Activated T-helper 1 cell treated with anti-CD3 and anti-CD28 coated beads, Interleukin-12 subunit alpha, Interleukin-12 subunit beta, Interleukin-2, Interleukin-4 antibody, amounts not matched to agents 30 ng/mL and 10 ng/mL and 1 ng/mL, durations not matched to agents 14 hours and 24 hours and 36 hours (primary cell): ENCODE results near the gene FERMT3. TPM values are rescaled to one million over a fixed set of nuclear protein-coding genes. Genes with fewer than 3 reads are reported as not detected.

Experiments
- DNase-seq: peaks from one replicate; pipeline ENCODE4 v3.0.0; 2021; ENCODE audit warnings: low spot score
- H3K27ac Mint-ChIP-seq: one replicate; pipeline ENCODE4 v1.8.0; 2021; ENCODE audit warnings: mild to moderate bottlenecking, mixed read lengths
- H3K27me3 Mint-ChIP-seq: one replicate; pipeline ENCODE4 v1.8.0; 2022; ENCODE audit warnings: mild to moderate bottlenecking, moderate library complexity, mixed read lengths; ENCODE audit not compliant: insufficient read depth
- H3K36me3 Mint-ChIP-seq: one replicate; pipeline ENCODE4 v1.8.0; 2021; ENCODE audit warnings: low read depth, mixed read lengths
- H3K4me1 Mint-ChIP-seq: one replicate; pipeline ENCODE4 v1.8.0; 2021; ENCODE audit warnings: low read depth, mixed read lengths
- H3K4me3 Mint-ChIP-seq: one replicate; pipeline ENCODE4 v1.8.0; 2021; ENCODE audit warnings: mild to moderate bottlenecking, moderate library complexity, mixed read lengths
- H3K9me3 Mint-ChIP-seq: one replicate; pipeline ENCODE4 v1.8.0; 2021; ENCODE audit warnings: mixed read lengths
- intact Hi-C: fragments of 100-400 bp; cut with micrococcal nuclease; formaldehyde crosslinking; loops from one replicate; pipeline ENCODE4 v1.15.1; 2024
- total RNA-seq: library from RNA; stranded (reverse); gene quantifications from 2 replicates; pipeline ENCODE4 v1.2.3, GENCODE V29; 2022

The FERMT3 gene
- total RNA-seq, 1 donor from 2014 or later: 211 TPM

GRCh38 chr11:64201543-64201942, 5.0 kb upstream of the FERMT3 start:
- intact Hi-C loops: no loop called here
- peaks cover 45% of the 10 kb centered on the region for H3K4me1 Mint-ChIP-seq
- H3K27ac Mint-ChIP-seq: peak overlapping the region; percentile 31
- no peak overlapping the region for H3K4me3 Mint-ChIP-seq
- H3K9me3 Mint-ChIP-seq: no peaks in the 10 kb centered on the region
- peaks cover 52% of the 10 kb centered on the region for H3K36me3 Mint-ChIP-seq
- H3K27me3 Mint-ChIP-seq: no peaks in the 10 kb centered on the region
- no peak for DNase-seq

- no peak for DNase-seq
- Mint-ChIP-seq H3K36me3 (peaks cover 52% of the 10 kb centered on the region), H3K4me1 (peaks cover 39% of the 10 kb centered on the region), H3K9me3 (no peaks in the 10 kb centered on the region), H3K27ac (no peak overlapping the region), H3K4me3 (no peak overlapping the region), H3K27me3 (no peaks in the 10 kb centered on the region)
- intact Hi-C loops: no loop called here
These were observed 3.5 kb upstream of the FERMT3 start for GRCh38 chr11:64202992-64203391.

- peaks cover 39% of the 10 kb centered on the region for H3K4me1 Mint-ChIP-seq
- no peaks in the 10 kb centered on the region for H3K9me3 Mint-ChIP-seq
- H3K27me3 Mint-ChIP-seq: no peaks in the 10 kb centered on the region
- H3K4me3 Mint-ChIP-seq: peak overlapping the region; percentile 49
- intact Hi-C loops: loop anchor here (1.0 kb wide), 2 partner anchors 43 to 101 kb away; partner anchors contain the start of gene PPP1R14B
- H3K27ac Mint-ChIP-seq: no peak overlapping the region
- DNase-seq: no peak
- H3K36me3 Mint-ChIP-seq: peaks cover 51% of the 10 kb centered on the region
These were observed 3.0 kb upstream of the FERMT3 start for GRCh38 chr11:64203421-64204079.

GRCh38 chr11:64204080-64204440, 2.5 kb upstream of the FERMT3 start:
- H3K27ac Mint-ChIP-seq: no peak overlapping the region
- no peak for DNase-seq

GRCh38 chr11:64204464-64204989, 2.0 kb upstream of the FERMT3 start:
- Mint-ChIP-seq H3K36me3 (peaks cover 57% of the 10 kb centered on the region), H3K27me3 (no peaks in the 10 kb centered on the region), H3K9me3 (no peaks in the 10 kb centered on the region), H3K4me3 (peak overlapping the region; percentile 78), H3K4me1 (peaks cover 39% of the 10 kb centered on the region), H3K27ac (peak overlapping the region; percentile 70)
- peak; percentile 61 for DNase-seq
- intact Hi-C loops: loop anchor here (1.0 kb wide), 2 partner anchors 42 to 100 kb away; partner anchors contain the start of gene PPP1R14B

More at GRCh38 chr11:64204080-64204440, 2.5 kb upstream of the FERMT3 start:
- H3K36me3 Mint-ChIP-seq: peaks cover 55% of the 10 kb centered on the region
- H3K27me3 Mint-ChIP-seq: no peaks in the 10 kb centered on the region
- H3K4me3 Mint-ChIP-seq: peak overlapping the region; percentile 49
- H3K4me1 Mint-ChIP-seq: peaks cover 39% of the 10 kb centered on the region
- H3K9me3 Mint-ChIP-seq: no peaks in the 10 kb centered on the region
- intact Hi-C loops: loop anchor here (1.0 kb wide), 2 partner anchors 42 to 100 kb away; partner anchors contain the start of gene PPP1R14B

GRCh38 chr11:64207256-64208085, 950 bp downstream of the FERMT3 start:
- intact Hi-C loops: loop anchor here (1.0 to 2.0 kb wide), 5 partner anchors 19 to 110 kb away; partner anchors contain the start of genes DNAJC4, FKBP2, NUDT22 and TRMT112
- Mint-ChIP-seq H3K27ac (peak overlapping the region; percentile 95), H3K36me3 (peaks cover 56% of the 10 kb centered on the region), H3K4me1 (peaks cover 33% of the 10 kb centered on the region), H3K9me3 (no peaks in the 10 kb centered on the region), H3K4me3 (peak overlapping the region; percentile 89), H3K27me3 (no peaks in the 10 kb centered on the region)
- peak; percentile 71 for DNase-seq

- Mint-ChIP-seq H3K27me3 (no peaks in the 10 kb centered on the region), H3K9me3 (no peaks in the 10 kb centered on the region), H3K4me3 (peak overlapping the region; percentile 89), H3K36me3 (peaks cover 57% of the 10 kb centered on the region), H3K4me1 (peaks cover 33% of the 10 kb centered on the region), H3K27ac (peak overlapping the region; percentile 95)
- intact Hi-C loops: no loop called here
- DNase-seq: no peak
These were observed 1.7 kb downstream of the FERMT3 start for GRCh38 chr11:64208086-64208795.

- H3K27ac Mint-ChIP-seq: peak overlapping the region; percentile 95
- no peaks in the 10 kb centered on the region for H3K9me3 Mint-ChIP-seq
- intact Hi-C loops: no loop called here
- peaks cover 53% of the 10 kb centered on the region for H3K36me3 Mint-ChIP-seq
- H3K4me3 Mint-ChIP-seq: peak overlapping the region; percentile 58
- H3K4me1 Mint-ChIP-seq: peaks cover 30% of the 10 kb centered on the region
- DNase-seq: no peak
- no peaks in the 10 kb centered on the region for H3K27me3 Mint-ChIP-seq
These were observed 2.5 kb downstream of the FERMT3 start for GRCh38 chr11:64208796-64209562.

- intact Hi-C loops: no loop called here
- Mint-ChIP-seq H3K9me3 (no peaks in the 10 kb centered on the region), H3K4me3 (peak overlapping the region; percentile 30), H3K36me3 (peaks cover 50% of the 10 kb centered on the region), H3K27ac (no peak overlapping the region), H3K27me3 (no peaks in the 10 kb centered on the region), H3K4me1 (peaks cover 26% of the 10 kb centered on the region)
- no peak for DNase-seq
These were observed 3.0 kb downstream of the FERMT3 start for GRCh38 chr11:64209563-64209843.

- Mint-ChIP-seq H3K27ac (no peak overlapping the region), H3K27me3 (no peaks in the 10 kb centered on the region), H3K9me3 (no peaks in the 10 kb centered on the region), H3K4me3 (no peak overlapping the region), H3K4me1 (peaks cover 29% of the 10 kb centered on the region), H3K36me3 (peaks cover 53% of the 10 kb centered on the region)
- DNase-seq: no peak
- intact Hi-C loops: no loop called here
These were observed 3.9 kb downstream of the FERMT3 start for GRCh38 chr11:64210301-64211020.

- intact Hi-C loops: no loop called here
- H3K36me3 Mint-ChIP-seq: peaks cover 49% of the 10 kb centered on the region
- peaks cover 22% of the 10 kb centered on the region for H3K4me1 Mint-ChIP-seq
- H3K27me3 Mint-ChIP-seq: no peaks in the 10 kb centered on the region
- no peak overlapping the region for H3K27ac Mint-ChIP-seq
- no peaks in the 10 kb centered on the region for H3K9me3 Mint-ChIP-seq
- H3K4me3 Mint-ChIP-seq: no peak overlapping the region
- no peak for DNase-seq
These were observed 4.8 kb downstream of the FERMT3 start for GRCh38 chr11:64211181-64211872.
